ENCODE measurements around the gene MED13. TPM values are rescaled to one million over a fixed set of nuclear protein-coding genes. Genes with fewer than 3 reads are reported as not detected.

The MED13 gene, protein sequence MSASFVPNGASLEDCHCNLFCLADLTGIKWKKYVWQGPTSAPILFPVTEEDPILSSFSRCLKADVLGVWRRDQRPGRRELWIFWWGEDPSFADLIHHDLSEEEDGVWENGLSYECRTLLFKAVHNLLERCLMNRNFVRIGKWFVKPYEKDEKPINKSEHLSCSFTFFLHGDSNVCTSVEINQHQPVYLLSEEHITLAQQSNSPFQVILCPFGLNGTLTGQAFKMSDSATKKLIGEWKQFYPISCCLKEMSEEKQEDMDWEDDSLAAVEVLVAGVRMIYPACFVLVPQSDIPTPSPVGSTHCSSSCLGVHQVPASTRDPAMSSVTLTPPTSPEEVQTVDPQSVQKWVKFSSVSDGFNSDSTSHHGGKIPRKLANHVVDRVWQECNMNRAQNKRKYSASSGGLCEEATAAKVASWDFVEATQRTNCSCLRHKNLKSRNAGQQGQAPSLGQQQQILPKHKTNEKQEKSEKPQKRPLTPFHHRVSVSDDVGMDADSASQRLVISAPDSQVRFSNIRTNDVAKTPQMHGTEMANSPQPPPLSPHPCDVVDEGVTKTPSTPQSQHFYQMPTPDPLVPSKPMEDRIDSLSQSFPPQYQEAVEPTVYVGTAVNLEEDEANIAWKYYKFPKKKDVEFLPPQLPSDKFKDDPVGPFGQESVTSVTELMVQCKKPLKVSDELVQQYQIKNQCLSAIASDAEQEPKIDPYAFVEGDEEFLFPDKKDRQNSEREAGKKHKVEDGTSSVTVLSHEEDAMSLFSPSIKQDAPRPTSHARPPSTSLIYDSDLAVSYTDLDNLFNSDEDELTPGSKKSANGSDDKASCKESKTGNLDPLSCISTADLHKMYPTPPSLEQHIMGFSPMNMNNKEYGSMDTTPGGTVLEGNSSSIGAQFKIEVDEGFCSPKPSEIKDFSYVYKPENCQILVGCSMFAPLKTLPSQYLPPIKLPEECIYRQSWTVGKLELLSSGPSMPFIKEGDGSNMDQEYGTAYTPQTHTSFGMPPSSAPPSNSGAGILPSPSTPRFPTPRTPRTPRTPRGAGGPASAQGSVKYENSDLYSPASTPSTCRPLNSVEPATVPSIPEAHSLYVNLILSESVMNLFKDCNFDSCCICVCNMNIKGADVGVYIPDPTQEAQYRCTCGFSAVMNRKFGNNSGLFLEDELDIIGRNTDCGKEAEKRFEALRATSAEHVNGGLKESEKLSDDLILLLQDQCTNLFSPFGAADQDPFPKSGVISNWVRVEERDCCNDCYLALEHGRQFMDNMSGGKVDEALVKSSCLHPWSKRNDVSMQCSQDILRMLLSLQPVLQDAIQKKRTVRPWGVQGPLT (N-terminal part only)
- total RNA-seq (2021) = 58.7 and 60.7 TPM in 2 replicates
- long read RNA-seq, partial matches to known transcripts = 5 of 14 reads
- long read RNA-seq, other reads (novel, unspliced or antisense) = 9 of 14 reads

DNA sequence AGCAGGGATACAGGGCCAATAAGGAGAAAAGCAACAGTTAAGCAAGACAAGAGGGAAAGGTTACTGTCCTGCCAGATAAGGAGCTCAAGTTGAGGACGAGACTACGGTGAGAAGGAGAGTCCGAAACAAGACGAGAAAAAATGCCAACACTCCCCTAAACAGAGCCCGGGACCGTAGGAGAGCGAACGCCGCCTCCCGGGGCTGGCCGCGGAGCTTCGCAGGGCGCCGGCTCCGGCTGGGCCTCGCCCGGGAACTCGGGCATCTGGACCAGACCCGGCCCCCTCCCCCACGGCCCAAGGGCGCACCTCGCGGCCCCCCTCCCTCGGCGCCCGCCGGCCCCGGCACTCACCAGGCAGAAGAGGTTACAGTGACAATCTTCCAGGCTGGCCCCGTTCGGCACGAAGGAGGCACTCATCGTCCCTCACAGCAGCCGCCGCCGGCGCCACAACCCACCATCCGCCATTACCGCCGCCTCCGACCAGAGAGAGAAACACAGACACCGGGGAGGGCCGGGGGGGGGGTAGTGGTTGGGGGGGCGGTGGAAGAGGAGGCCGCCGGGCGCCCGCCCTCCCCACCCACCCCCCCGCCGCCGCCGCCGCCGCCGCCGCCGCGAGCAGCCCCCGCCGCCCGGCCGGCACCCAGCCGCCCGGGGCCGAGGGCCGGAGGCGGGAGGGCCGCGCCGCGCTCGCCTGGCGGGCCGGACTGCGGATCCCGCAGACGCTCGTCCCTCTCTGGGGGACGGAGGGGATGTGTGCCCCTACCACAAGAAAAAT lies at the start of gene MED13:
Gene MED13, minus strand, starts transcription at position 488 of the 773 bp plus-strand sequence. Its CDS starts 73 bp downstream, at position 415.
- peak within 1 kb of the TSS; percentile 8 for H3K23ac ChIP-seq (ENCODE audit: insufficient read length, low read depth, low read length)
- Mint-ChIP-seq H3K27me3 (ENCODE audit: low read depth) (no peaks in the 10 kb centered on the region; the same call in 1 of the 2 replicates), H3K9me3 (no peaks in the 10 kb centered on the region; a peak in 1 of 5 replicates), H3K4me1 (peaks cover 38 to 45% of the 10 kb centered on the region in 2 experiments), H3K4me3 (peak within 1 kb of the TSS; percentile 95 to 96), H3K27ac (peak within 1 kb of the TSS; percentile 98 to 100 (median 99)), H3K36me3 (ENCODE audit: insufficient read depth in 1 of 3, low read depth in 3 of 3) (peaks cover 11 to 26% (median 24%) of the 10 kb centered on the region in 3 experiments; a peak in 6 of 7 replicates)
- H4K8ac ChIP-seq (replicated peaks; ENCODE audit: insufficient read length, low read depth, low read length) = peak within 1 kb of the TSS; percentile 77
- no peak within 1 kb of the TSS for H3T11ph ChIP-seq (ENCODE audit: low read length)
- peak within 1 kb of the TSS; percentile 82 for H3K56ac ChIP-seq (ENCODE audit: insufficient read length, low read depth, low read length)
- no peaks in the 10 kb centered on the region for H3K9me3 ChIP-seq (ENCODE audit: control insufficient read depth, low read depth, low read length)
- H3K79me1 ChIP-seq (ENCODE audit: insufficient read depth, low read depth, low read length, poor library complexity, severe bottlenecking) = no peaks in the 10 kb centered on the region
- peak within 1 kb of the TSS; percentile 10; the same call in 1 of the 2 replicates for H3K4ac ChIP-seq (ENCODE audit: low read depth, low read length)
- H3K14ac ChIP-seq (ENCODE audit: insufficient read depth, low read length) = peak within 1 kb of the TSS; percentile 99
- no peaks in the 10 kb centered on the region for H3K4me1 ChIP-seq (ENCODE audit: insufficient read depth, low read length)
- peaks cover 23% of the 10 kb centered on the region; the same call in 1 of the 2 replicates for H3K79me2 ChIP-seq (ENCODE audit: insufficient read depth, low read length)
- H2AFZ ChIP-seq (ENCODE audit: low read length) = peak within 1 kb of the TSS; percentile 72
- TF ChIP-seq, protein P1, sequence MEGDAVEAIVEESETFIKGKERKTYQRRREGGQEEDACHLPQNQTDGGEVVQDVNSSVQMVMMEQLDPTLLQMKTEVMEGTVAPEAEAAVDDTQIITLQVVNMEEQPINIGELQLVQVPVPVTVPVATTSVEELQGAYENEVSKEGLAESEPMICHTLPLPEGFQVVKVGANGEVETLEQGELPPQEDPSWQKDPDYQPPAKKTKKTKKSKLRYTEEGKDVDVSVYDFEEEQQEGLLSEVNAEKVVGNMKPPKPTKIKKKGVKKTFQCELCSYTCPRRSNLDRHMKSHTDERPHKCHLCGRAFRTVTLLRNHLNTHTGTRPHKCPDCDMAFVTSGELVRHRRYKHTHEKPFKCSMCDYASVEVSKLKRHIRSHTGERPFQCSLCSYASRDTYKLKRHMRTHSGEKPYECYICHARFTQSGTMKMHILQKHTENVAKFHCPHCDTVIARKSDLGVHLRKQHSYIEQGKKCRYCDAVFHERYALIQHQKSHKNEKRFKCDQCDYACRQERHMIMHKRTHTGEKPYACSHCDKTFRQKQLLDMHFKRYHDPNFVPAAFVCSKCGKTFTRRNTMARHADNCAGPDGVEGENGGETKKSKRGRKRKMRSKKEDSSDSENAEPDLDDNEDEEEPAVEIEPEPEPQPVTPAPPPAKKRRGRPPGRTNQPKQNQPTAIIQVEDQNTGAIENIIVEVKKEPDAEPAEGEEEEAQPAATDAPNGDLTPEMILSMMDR (conservative IDR thresholded peaks at IDR 0.05) = no peak
- H4K91ac ChIP-seq (ENCODE audit: insufficient read length, low read depth, low read length) = no peak within 1 kb of the TSS
- H2BK120ac ChIP-seq (ENCODE audit: low read depth, low read length, poor library complexity, severe bottlenecking) = no peak within 1 kb of the TSS
- H3K9ac ChIP-seq (ENCODE audit: extremely low read depth, insufficient read length, low read length) = peak within 1 kb of the TSS; percentile 98
- H3K18ac ChIP-seq (ENCODE audit: insufficient read length, low read depth, low read length) = peak within 1 kb of the TSS; percentile 97
- DNase-seq = peak; percentile 59
- peak within 1 kb of the TSS; percentile 62 for H2BK5ac ChIP-seq (ENCODE audit: insufficient read length, low read length)
- no peak within 1 kb of the TSS for H2BK12ac ChIP-seq (ENCODE audit: insufficient read length, low read depth, low read length)
- H3K4me2 ChIP-seq (ENCODE audit: insufficient read depth, insufficient read length, low read length) = peak within 1 kb of the TSS; percentile 98
- no peak within 1 kb of the TSS; the same call in 1 of the 2 replicates for H2BK15ac ChIP-seq (ENCODE audit: low read depth, low read length)
- WGBS (ENCODE audit: extremely low coverage, insufficient read length, low lambda C conversion rate) = no CpG with 5 or more reads among the region's 79 CpGs
- H2BK20ac ChIP-seq (ENCODE audit: low read depth, low read length, poor library complexity, severe bottlenecking) = no peak within 1 kb of the TSS
- peak within 1 kb of the TSS; percentile 76 for H3K27ac ChIP-seq (ENCODE audit: insufficient read length, low read depth, low read length)
- no peaks in the 10 kb centered on the region for H4K20me1 ChIP-seq (ENCODE audit: control insufficient read depth, insufficient read depth, insufficient read length)
- H2AK5ac ChIP-seq (ENCODE audit: insufficient read length, low read length) = no peak within 1 kb of the TSS
- H4K5ac ChIP-seq (ENCODE audit: insufficient read length, low read depth, low read length) = peak within 1 kb of the TSS; percentile 76
- H3K23me2 ChIP-seq (ENCODE audit: insufficient read length, low read depth, low read length, poor library complexity, severe bottlenecking) = peaks cover 9% of the 10 kb centered on the region
- no peaks in the 10 kb centered on the region for H3K27me3 ChIP-seq (ENCODE audit: insufficient read depth, low read length)

Data from H9 (cell line).